ENCODE results near the gene ADAMTS8. TPM values are rescaled to one million over a fixed set of nuclear protein-coding genes. Genes with fewer than 3 reads are reported as not detected.

The ADAMTS8 gene
- total and polyA plus RNA-seq, 2 donors (not counting 3 experiments of a cell fraction or from before 2014, with no cell fraction given): not detected

- BruUV-seq (replicated peaks): no TSS peak
- dilution Hi-C loops (cut with MboI; ENCODE audit: extremely low pct_ligation_motif_present, low sequenced_read_pairs): no loop called here
- Histone ChIP-seq H3K4me3 (replicated peaks in 1 of 3; ENCODE audit: insufficient read depth in 1 of 3, low read depth in 1 of 3, low read length in 3 of 3) (no peak overlapping the region), H3K4me1 (ENCODE audit: control insufficient read depth, extremely low read depth, insufficient read depth, low read length) (no peaks in the 10 kb centered on the region), H3K9ac (replicated peaks; ENCODE audit: extremely low read depth, insufficient read depth, low read length) (no peak overlapping the region), H3K9me3 (replicated peaks; ENCODE audit: control insufficient read depth, insufficient read depth, low read length) (no peaks in the 10 kb centered on the region), H3K79me2 (ENCODE audit: control insufficient read depth, insufficient read depth, low read length) (no peaks in the 10 kb centered on the region), H3K27me3 (ENCODE audit: control insufficient read depth in 2 of 2, insufficient read depth in 2 of 2, low read length in 2 of 2) (no peaks in the 10 kb centered on the region), H3K4me2 (ENCODE audit: insufficient read depth, low read length) (no peak overlapping the region), H3K36me3 (ENCODE audit: control insufficient read depth in 2 of 2, extremely low read depth in 1 of 2, insufficient read depth in 2 of 2, low read length in 2 of 2) (no peaks in the 10 kb centered on the region), H3K27ac (ENCODE audit: insufficient read depth, low read depth, low read length) (no peak overlapping the region), H3K9me1 (replicated peaks; ENCODE audit: control insufficient read depth, extremely low read depth, insufficient read depth, low read length) (no peaks in the 10 kb centered on the region), H4K20me1 (replicated peaks; ENCODE audit: control insufficient read depth, extremely low read depth, insufficient read depth, low read length) (no peaks in the 10 kb centered on the region), H2AFZ (ENCODE audit: low read depth, low read length) (no peak overlapping the region)
- ChIA-PET POLR2A (no interaction called here), CTCF (no interaction called here)
- DNase-seq (ENCODE audit: low read depth, low spot score): no peak
- no peak for TF ChIP-seq JUN (IDR thresholded peaks at IDR 0.05; ENCODE audit: borderline replicate concordance, insufficient read depth, insufficient read length, low read depth)
- no peak for TF ChIP-seq MAX (IDR thresholded peaks at IDR 0.05; ENCODE audit: insufficient read depth, insufficient read length)
- TF ChIP-seq GATA2 (IDR thresholded peaks at IDR 0.05; ENCODE audit: insufficient read depth, insufficient read length, low read depth, low read length): no peak
- TF ChIP-seq MYC (IDR thresholded peaks at IDR 0.05; ENCODE audit: low read depth, low read length): no peak
- TF ChIP-seq POLR2A (IDR thresholded peaks at IDR 0.05; ENCODE audit: low read depth, low read length): no peak
- no peak for TF ChIP-seq CTCF (IDR thresholded peaks at IDR 0.05; ENCODE audit: extremely low read depth in 1 of 2, insufficient read depth in 1 of 2, low read depth in 1 of 2, low read length in 2 of 2)
- TF ChIP-seq EZH2 (IDR thresholded peaks at IDR 0.05; ENCODE audit: borderline replicate concordance, low read depth, low read length, severe bottlenecking): no peak
- TF ChIP-seq POLR2AphosphoS5 (IDR thresholded peaks at IDR 0.05; ENCODE audit: insufficient read depth, low read depth, low read length): no peak
- no peak for TF ChIP-seq FOS (IDR thresholded peaks at IDR 0.05; ENCODE audit: borderline replicate concordance, insufficient read depth, low read length)
- no peak for FAIRE-seq
- intact Hi-C loops (cut with micrococcal nuclease): no loop called here
Observed at GRCh38 chr11:130404727-130405126, 23.7 kb downstream of the ADAMTS8 start.

Data from endothelial cell of umbilical vein (primary cell).